Retinal pigment epithelial cell (primary cell): Measurements from ENCODE around the gene TBX1.

ENCODE experiments used
- DNase-seq: peaks from one replicate; pipeline ENCODE4 v3.0.0-alpha.2; 2010; ENCODE audit warnings: low read depth
- H3K4me3 ChIP-seq: 2 replicates; pipeline ENCODE4 v1.5.1; 2011; ENCODE audit warnings: mild to moderate bottlenecking, low read length, control low read depth, moderate library complexity
- TF ChIP-seq, protein P1 (sequence below): conservative IDR thresholded peaks from 2 replicates; pipeline ENCODE4 v1.5.1; 2011; ENCODE audit warnings: low read depth, low read length, control low read depth, inconsistent platforms

TBX1 gene

DNA sequence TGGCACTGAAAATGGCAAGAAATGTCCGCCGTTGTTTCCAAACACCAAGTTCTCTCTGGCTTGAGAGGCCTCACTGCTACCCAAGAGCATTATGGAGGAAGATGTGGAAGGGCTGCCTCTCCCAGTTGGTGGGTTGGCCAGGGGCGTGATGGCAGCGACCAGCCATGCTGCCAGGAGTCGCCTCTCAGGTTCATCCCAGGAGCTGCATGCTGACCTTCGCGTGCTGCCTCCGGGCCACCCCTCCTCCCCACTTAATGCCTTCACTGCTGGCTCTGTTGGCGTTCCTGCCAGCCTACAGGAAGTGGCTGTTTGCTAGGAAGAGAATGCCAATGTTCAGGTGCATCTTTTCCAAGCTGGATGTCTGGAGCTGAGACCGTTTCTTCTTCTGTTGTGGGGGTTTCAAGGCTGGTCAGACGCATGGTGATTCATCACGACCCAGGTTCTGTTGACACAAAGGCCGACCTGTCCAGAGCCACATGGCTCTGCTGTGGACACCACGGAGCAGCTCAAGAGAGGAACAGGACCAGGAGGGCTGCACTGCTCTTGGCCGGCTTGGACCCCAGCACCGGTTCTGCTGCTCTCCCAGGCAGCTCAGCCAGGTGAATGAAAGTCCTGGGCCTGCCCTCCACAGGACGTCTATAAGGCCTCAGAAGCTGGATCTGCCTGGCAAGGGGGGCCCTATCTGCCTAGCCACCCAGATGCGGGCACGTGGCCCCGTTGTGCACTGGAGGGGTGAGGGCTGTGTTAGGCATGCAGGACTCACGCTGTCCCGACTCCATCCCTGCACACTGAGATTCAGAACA is 25.1 kb downstream of the TBX1 start:
- no peak for DNase-seq
- H3K4me3 ChIP-seq, result no peak overlapping the region
- TF ChIP-seq, protein P1, sequence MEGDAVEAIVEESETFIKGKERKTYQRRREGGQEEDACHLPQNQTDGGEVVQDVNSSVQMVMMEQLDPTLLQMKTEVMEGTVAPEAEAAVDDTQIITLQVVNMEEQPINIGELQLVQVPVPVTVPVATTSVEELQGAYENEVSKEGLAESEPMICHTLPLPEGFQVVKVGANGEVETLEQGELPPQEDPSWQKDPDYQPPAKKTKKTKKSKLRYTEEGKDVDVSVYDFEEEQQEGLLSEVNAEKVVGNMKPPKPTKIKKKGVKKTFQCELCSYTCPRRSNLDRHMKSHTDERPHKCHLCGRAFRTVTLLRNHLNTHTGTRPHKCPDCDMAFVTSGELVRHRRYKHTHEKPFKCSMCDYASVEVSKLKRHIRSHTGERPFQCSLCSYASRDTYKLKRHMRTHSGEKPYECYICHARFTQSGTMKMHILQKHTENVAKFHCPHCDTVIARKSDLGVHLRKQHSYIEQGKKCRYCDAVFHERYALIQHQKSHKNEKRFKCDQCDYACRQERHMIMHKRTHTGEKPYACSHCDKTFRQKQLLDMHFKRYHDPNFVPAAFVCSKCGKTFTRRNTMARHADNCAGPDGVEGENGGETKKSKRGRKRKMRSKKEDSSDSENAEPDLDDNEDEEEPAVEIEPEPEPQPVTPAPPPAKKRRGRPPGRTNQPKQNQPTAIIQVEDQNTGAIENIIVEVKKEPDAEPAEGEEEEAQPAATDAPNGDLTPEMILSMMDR, result no peak

DNA sequence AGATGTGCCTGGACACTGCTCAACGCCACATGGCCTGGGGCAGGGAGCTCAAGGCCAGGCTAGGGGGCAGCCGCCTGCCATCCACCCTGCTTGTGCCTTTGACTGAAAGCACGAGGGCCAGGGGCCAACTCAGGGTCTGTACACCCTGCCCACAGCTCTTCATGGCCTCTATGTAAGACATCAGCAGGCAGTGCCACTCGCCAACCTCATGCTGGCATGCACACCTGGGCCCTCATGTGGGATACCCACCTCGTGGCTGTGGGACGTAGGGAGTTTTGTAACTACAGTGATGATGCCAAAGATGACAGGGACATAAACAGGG is 25.6 kb downstream of the TBX1 start:
- DNase-seq, result no peak
- TF ChIP-seq, protein P1, result no peak
- no peak overlapping the region for H3K4me3 ChIP-seq

DNA sequence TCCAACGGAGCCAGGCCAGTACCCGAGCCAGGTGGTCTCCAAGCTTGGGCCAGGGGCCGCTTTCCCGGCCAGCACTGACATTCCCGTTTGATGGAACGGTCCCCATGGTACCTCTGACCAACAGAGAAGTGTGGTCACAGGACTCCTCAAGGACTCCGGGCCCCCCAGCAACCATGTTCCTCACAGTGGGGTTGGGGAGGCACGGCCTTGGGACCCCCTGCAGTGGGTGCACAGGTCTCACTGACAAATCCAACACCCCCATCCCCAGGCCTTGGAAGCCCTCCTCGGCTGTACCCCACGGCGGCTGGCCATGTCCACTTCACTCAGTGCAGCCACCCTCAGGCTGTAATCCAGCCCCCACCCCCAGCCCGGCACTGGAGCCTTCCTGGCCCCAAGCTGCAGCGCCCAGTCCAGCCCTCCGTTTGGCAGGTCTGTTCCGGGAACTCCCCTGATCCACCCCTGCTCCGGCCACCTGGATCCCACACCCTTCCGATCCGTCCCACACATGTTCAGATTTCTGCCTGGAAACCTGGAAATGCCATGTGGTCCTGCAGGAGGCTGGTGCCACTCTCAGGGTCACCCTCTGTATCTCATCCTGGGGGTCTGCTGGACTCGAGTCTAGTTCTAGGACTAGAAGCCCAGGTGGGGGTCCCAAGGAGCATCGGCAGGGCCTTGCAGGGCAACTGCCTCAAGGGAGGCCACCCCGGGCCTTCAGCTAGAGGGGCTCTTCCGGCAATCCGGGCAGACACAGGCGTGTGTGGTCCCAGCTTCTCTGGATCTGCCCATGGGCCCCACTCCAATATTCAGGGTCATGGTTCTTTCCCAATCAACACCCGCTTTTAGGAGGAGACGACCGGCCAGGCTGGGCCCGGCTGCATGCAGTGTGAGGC is 26.6 kb downstream of the TBX1 start:
- no peak for DNase-seq
- no peak overlapping the region for H3K4me3 ChIP-seq
- TF ChIP-seq, protein P1, result no peak

DNA sequence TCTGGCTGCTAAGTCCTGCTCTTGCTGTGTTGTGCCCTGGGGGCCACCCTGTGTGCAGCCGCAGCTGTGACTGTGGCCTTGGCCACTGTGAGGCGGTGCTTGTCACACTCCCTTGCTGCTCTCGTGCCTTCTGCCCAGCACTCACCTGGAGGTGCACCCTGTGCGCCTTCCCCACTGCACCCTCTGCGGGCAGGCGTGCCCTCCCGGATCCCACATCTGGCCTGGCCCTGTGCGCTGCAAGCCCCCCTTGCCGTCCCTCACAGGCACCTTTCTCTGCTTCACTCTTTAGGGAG is 27.2 kb downstream of the TBX1 start:
- H3K4me3 ChIP-seq, result no peak overlapping the region
- DNase-seq, result no peak
- TF ChIP-seq, protein P1, result no peak

DNA sequence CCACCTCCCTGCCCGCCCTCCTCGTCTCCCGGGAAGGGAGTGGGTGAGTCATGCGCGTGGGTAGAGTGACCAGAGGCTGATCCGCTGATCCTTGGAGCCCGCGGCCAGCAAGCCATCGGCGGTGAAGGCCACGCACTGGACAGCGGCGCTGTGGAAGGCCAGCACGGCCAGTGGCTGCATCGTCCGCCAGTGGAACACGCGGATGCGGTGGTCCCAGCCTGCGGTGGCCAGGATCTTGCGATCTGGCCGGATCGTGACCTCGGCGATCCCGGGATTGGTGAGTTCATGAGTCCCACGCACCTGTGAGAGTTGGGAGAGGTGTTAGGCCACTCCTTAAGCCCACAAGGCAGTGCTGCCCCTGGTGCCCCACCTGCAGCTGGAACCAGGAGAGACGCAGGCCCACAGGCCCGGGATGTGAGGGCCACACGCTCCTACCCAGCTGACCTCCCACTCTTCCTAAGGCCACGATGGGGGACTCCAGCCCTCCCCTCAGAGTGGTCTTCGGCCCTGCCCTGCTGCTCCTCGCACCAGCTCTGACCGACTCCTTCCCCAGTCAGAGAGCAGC is 28.2 kb downstream of the TBX1 start:
- no peak for DNase-seq
- H3K4me3 ChIP-seq, result no peak overlapping the region
- TF ChIP-seq, protein P1, result no peak

DNA sequence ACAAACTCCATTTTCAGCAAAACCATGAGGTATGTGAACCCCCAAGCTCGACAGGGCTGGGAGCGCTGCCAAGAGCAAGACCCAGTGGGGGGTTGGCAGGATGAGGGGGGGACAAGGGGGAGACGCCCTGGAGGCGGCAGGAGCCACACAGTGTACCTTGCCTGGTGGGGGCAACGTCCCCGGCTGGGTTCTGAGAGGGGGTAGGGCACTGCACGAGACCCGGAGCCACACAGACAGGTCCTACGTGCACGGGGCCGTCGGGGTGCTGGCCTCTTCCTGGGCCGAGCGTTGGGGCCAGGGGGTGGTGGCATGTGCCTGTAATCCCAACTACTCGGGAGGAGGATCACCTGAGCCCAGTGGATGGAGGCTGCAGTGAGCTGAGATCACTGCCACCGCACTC is 28.8 kb downstream of the TBX1 start:
- TF ChIP-seq, protein P1, result no peak

DNA sequence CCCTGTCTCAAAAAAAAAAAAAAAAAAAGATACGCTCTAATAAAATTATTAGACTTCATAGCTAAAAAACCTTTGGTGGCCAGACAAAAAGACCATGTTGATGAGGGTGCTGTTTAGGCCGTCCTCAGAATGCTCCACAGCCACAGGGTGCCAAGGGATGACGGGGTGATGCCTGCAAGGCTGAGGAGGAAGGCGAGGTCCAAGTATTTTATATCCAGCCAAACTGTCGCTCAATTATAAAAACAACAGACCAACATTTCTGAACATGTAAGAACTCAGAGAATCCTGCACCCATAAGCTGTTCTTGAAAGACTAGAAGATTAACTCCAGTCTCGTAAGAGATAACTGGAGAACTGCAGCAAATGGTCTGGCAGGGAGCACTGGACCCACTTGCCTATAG is 29.2 kb downstream of the TBX1 start:
- DNase-seq, result no peak
- H3K4me3 ChIP-seq, result no peak overlapping the region
- TF ChIP-seq, protein P1, result no peak

More for the DNA sequence above, 28.8 kb downstream of the TBX1 start:
- H3K4me3 ChIP-seq, result no peak overlapping the region
- DNase-seq, result no peak
